GM12874 (cell line): ENCODE data around the gene NR1D2.

Experiments used
- CTCF ChIP-seq: IDR thresholded peaks from 2 replicates; pipeline ENCODE4 v1.5.1; 2011; ENCODE audit warnings: low read depth, mild to moderate bottlenecking, control low read depth, low read length, moderate library complexity; ENCODE audit not compliant: insufficient read depth

NR1D2 gene

GRCh38 chr3:23949784-23950183, 4.7 kb downstream of the NR1D2 start:
- TF ChIP-seq CTCF = no peak

GRCh38 chr3:23950293-23950692, 5.2 kb downstream of the NR1D2 start:
- no peak for TF ChIP-seq CTCF

- TF ChIP-seq CTCF = no peak
Observed at GRCh38 chr3:23952646-23953045, 7.6 kb downstream of the NR1D2 start.

- TF ChIP-seq CTCF = no peak
Observed at GRCh38 chr3:23953523-23953922, 8.4 kb downstream of the NR1D2 start.

- TF ChIP-seq CTCF = no peak
Observed at GRCh38 chr3:23954144-23954543, 9.1 kb downstream of the NR1D2 start.

GRCh38 chr3:23956701-23957100, 11.6 kb downstream of the NR1D2 start:
- no peak for TF ChIP-seq CTCF

GRCh38 chr3:23959135-23959900, 14.2 kb downstream of the NR1D2 start:
- no peak for TF ChIP-seq CTCF
